ENCODE results near the gene MGP. TPM values are rescaled to one million over a fixed set of nuclear protein-coding genes. Genes with fewer than 3 reads are reported as not detected.

Gene MGP
- total and polyA plus RNA-seq, 2 of the 8 experiments (the other 6 are each of a cell fraction or from before 2014, with no cell fraction given), result not detected

DNA sequence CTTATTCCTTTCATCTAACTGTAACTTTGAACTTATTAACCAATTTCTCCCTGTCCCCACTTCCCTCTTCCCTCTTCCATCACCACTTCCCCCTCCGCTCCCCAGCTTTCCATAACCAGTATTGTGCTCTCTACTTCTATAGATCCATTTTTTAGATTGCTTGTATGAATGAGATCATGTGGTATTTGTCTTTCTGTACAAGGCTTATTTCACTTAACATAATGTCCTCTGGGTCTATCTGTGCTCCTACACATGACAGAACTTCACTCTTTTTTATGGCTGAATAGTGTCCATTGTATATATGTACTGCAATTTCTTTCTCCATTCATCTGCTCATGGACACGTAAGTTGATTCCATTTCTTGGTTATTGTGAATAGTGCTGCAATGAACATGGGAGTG lies 38.3 kb upstream of the MGP start:
- H3K23ac ChIP-seq (ENCODE audit: insufficient read length), result no peak overlapping the region
- no peaks in the 10 kb centered on the region for H3K79me2 ChIP-seq (ENCODE audit: control insufficient read depth in 1 of 2, insufficient read depth in 2 of 2, low read length in 2 of 2)
- WGBS, 2 experiments (ENCODE audit: extremely low coverage in 1 of 2, insufficient coverage in 1 of 2, insufficient read length in 1 of 2, insufficient replicate concordance in 2 of 2, low coverage in 1 of 2, low lambda C conversion rate in 2 of 2, missing lambda C conversion rate in 1 of 2), result 89% methylated on average over 2 of the region's 2 CpGs; no CpG with 5 or more reads in 1 of the 2 experiments
- DNase-seq (ENCODE audit: low read depth in 1 of 2, low spot score in 2 of 2) (no peak), FAIRE-seq (no peak)
- no peak overlapping the region for H3K18ac ChIP-seq (ENCODE audit: extremely low read depth, low read length)
- peaks cover 2% of the 10 kb centered on the region; the same call in 1 of the 2 replicates for H3K23me2 ChIP-seq (ENCODE audit: low read depth, low read length)
- no peak overlapping the region for H3K56ac ChIP-seq (replicated peaks; ENCODE audit: insufficient read length, low read depth, low read length)
- H4K5ac ChIP-seq (ENCODE audit: insufficient read length, low read depth, low read length), result no peak overlapping the region
- H3K4me2 ChIP-seq (ENCODE audit: insufficient read depth in 1 of 2, low read depth in 2 of 2, low read length in 2 of 2), result no peak overlapping the region
- H2BK20ac ChIP-seq (ENCODE audit: low read length), result no peak overlapping the region
- no peak overlapping the region for H2BK15ac ChIP-seq (ENCODE audit: low read length)
- H2AK5ac ChIP-seq (ENCODE audit: low read depth, low read length), result no peak overlapping the region
- no peaks in the 10 kb centered on the region for H3K36me3 ChIP-seq (ENCODE audit: control insufficient read depth in 2 of 4, insufficient read depth in 4 of 4, low read length in 3 of 4)
- no peaks in the 10 kb centered on the region for H3K9me3 ChIP-seq (ENCODE audit: insufficient read depth in 2 of 2, low read depth in 1 of 2, low read length in 1 of 2)
- H4K8ac ChIP-seq (ENCODE audit: extremely low read depth, insufficient read depth, low read length), result no peak overlapping the region
- TF ChIP-seq GABPA (IDR thresholded peaks at IDR 0.05; ENCODE audit: borderline replicate concordance, insufficient read depth, low read length), result no peak
- TF ChIP-seq, protein P1, sequence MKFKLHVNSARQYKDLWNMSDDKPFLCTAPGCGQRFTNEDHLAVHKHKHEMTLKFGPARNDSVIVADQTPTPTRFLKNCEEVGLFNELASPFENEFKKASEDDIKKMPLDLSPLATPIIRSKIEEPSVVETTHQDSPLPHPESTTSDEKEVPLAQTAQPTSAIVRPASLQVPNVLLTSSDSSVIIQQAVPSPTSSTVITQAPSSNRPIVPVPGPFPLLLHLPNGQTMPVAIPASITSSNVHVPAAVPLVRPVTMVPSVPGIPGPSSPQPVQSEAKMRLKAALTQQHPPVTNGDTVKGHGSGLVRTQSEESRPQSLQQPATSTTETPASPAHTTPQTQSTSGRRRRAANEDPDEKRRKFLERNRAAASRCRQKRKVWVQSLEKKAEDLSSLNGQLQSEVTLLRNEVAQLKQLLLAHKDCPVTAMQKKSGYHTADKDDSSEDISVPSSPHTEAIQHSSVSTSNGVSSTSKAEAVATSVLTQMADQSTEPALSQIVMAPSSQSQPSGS (IDR thresholded peaks at IDR 0.05; ENCODE audit: low read length), result no peak
- no peak for TF ChIP-seq RFX5 (IDR thresholded peaks at IDR 0.05; ENCODE audit: borderline replicate concordance, low read depth, low read length)
- no peak for TF ChIP-seq TEAD4 (IDR thresholded peaks at IDR 0.05; ENCODE audit: low read depth, low read length)
- no peak for TF ChIP-seq POLR2AphosphoS5 (IDR thresholded peaks at IDR 0.05; ENCODE audit: low read depth, low read length)
- no peak for TF ChIP-seq SP4 (IDR thresholded peaks at IDR 0.05; ENCODE audit: low read length)
- no peak for TF ChIP-seq GTF2F1 (IDR thresholded peaks at IDR 0.05; ENCODE audit: borderline replicate concordance, low read depth, low read length)
- no peaks in the 10 kb centered on the region for H4K20me1 ChIP-seq (replicated peaks in 1 of 2; ENCODE audit: control insufficient read depth in 1 of 2, insufficient read depth in 2 of 2, low read length in 2 of 2)
- POLR2A ChIA-PET (ENCODE audit: partially characterized antibody), result no interaction called here
- H3K4ac ChIP-seq (replicated peaks; ENCODE audit: insufficient read length, low read depth, low read length), result no peak overlapping the region
- no peak overlapping the region for H2AFZ ChIP-seq (ENCODE audit: low read length)
- no peak overlapping the region for H3K27ac ChIP-seq (ENCODE audit: low read depth, low read length)
- no peak overlapping the region for H2BK12ac ChIP-seq (ENCODE audit: low read depth, low read length)
- no peak overlapping the region for H2BK120ac ChIP-seq (replicated peaks; ENCODE audit: low read depth, low read length)
- no peaks in the 10 kb centered on the region for H3K79me1 ChIP-seq (ENCODE audit: low read depth, low read length)
- H3K27me3 ChIP-seq (replicated peaks in 1 of 4; ENCODE audit: control insufficient read depth in 3 of 4, extremely low read depth in 1 of 4, insufficient read depth in 3 of 4, low read length in 3 of 4), result no peaks in the 10 kb centered on the region
- H3K14ac ChIP-seq (ENCODE audit: insufficient read length), result no peak overlapping the region
- no peak overlapping the region for H2BK5ac ChIP-seq (ENCODE audit: low read depth, low read length)
- H4K91ac ChIP-seq (replicated peaks; ENCODE audit: insufficient read length, low read length), result no peak overlapping the region
- no peak overlapping the region for H3K9ac ChIP-seq (replicated peaks in 1 of 4; ENCODE audit: extremely low read depth in 1 of 4, low read depth in 3 of 4, low read length in 3 of 4)
- no peak overlapping the region for H3K4me3 ChIP-seq (ENCODE audit: extremely low read depth in 1 of 4, insufficient read depth in 2 of 4, low read depth in 3 of 4, low read length in 4 of 4)
- no peaks in the 10 kb centered on the region for H3K4me1 ChIP-seq (replicated peaks in 1 of 4; ENCODE audit: control insufficient read depth in 3 of 4, insufficient read depth in 4 of 4, low read length in 3 of 4)
- CTCF ChIA-PET (ENCODE audit: partially characterized antibody), result interaction anchor here (1.9 kb wide), 1 partner anchor 12 kb away, joined by 5 read pairs; no protein-coding TSS in a partner anchor

Measured in H1 (cell line).